Trophoblast cell (in vitro differentiated cells and primary cell): Measurements from ENCODE around the gene RIN1.

ENCODE experiments used
- DNase-seq, 2 donors: peaks; one replicate each; pipeline ENCODE4 v3.0.0-alpha.2; 2016
- H2AFZ ChIP-seq: 2 replicates; pipeline ENCODE4 v1.6.1; 2013; ENCODE audit warnings: low read length, moderate library complexity, mild to moderate bottlenecking; ENCODE audit not compliant: insufficient read depth, poor library complexity
- H2AK5ac ChIP-seq: 2 replicates; pipeline ENCODE4 v1.6.1; 2013; ENCODE audit warnings: mild to moderate bottlenecking, low read length
- H2BK120ac ChIP-seq: 2 replicates; pipeline ENCODE4 v1.6.1; 2013; ENCODE audit warnings: low read length, mild to moderate bottlenecking, moderate library complexity; ENCODE audit not compliant: insufficient read depth, poor library complexity
- H2BK12ac ChIP-seq: 2 replicates; pipeline ENCODE4 v1.6.1; 2013; ENCODE audit warnings: mild to moderate bottlenecking, low read length, moderate library complexity
- H2BK5ac ChIP-seq: 2 replicates; pipeline ENCODE4 v1.6.1; 2013; ENCODE audit warnings: low read length, low read depth, moderate library complexity, mild to moderate bottlenecking; ENCODE audit not compliant: poor library complexity
- H3K14ac ChIP-seq: 2 replicates; pipeline ENCODE4 v1.6.1; 2013; ENCODE audit warnings: mild to moderate bottlenecking, low read length
- H3K18ac ChIP-seq: 2 replicates; pipeline ENCODE4 v1.6.1; 2013; ENCODE audit warnings: mild to moderate bottlenecking, low read length
- H3K23ac ChIP-seq: 2 replicates; pipeline ENCODE4 v1.6.1; 2013; ENCODE audit warnings: low read length
- H3K27ac ChIP-seq: 2 replicates; pipeline ENCODE4 v1.5.1; 2013; ENCODE audit warnings: low read depth, mild to moderate bottlenecking, inconsistent platforms, low read length, moderate library complexity
- H3K27me3 ChIP-seq: 2 replicates; pipeline ENCODE4 v1.6.1; 2013; ENCODE audit warnings: inconsistent platforms, mild to moderate bottlenecking, low read length, moderate library complexity; ENCODE audit not compliant: insufficient read depth
- H3K36me3 ChIP-seq, 2 experiments: 1 replicate in 1 of 2; 2 replicates in 1 of 2; pipeline ENCODE4 v1.6.1; 2013; ENCODE audit warnings: low read length in 2 of 2, mild to moderate bottlenecking in 2 of 2, moderate library complexity in 1 of 2; ENCODE audit not compliant: insufficient read depth in 2 of 2, control insufficient read depth in 1 of 2
- H3K4ac ChIP-seq: 2 replicates; pipeline ENCODE4 v1.6.1; 2013; ENCODE audit warnings: low read depth, mild to moderate bottlenecking, low read length, moderate library complexity
- H3K4me1 ChIP-seq, 2 experiments: 1 replicate in 1 of 2; 2 replicates in 1 of 2; pipeline ENCODE4 v1.6.1; 2013; ENCODE audit warnings: low read length in 2 of 2, mild to moderate bottlenecking in 2 of 2, moderate library complexity in 1 of 2; ENCODE audit not compliant: insufficient read depth in 2 of 2, control insufficient read depth in 1 of 2
- H3K4me2 ChIP-seq: 2 replicates; pipeline ENCODE4 v1.6.1; 2013; ENCODE audit warnings: inconsistent platforms, mild to moderate bottlenecking, low read length, moderate library complexity
- H3K4me3 ChIP-seq: 2 replicates; pipeline ENCODE4 v1.5.1; 2013; ENCODE audit warnings: mild to moderate bottlenecking, low read depth, low read length, inconsistent platforms
- H3K79me1 ChIP-seq: one replicate; pipeline ENCODE4 v1.6.1; 2013; ENCODE audit warnings: low read length
- H3K79me2 ChIP-seq: 2 replicates; pipeline ENCODE4 v1.6.1; 2013; ENCODE audit warnings: low read length, mild to moderate bottlenecking; ENCODE audit not compliant: control insufficient read depth, insufficient read depth, poor library complexity
- H3K9ac ChIP-seq: 2 replicates; pipeline ENCODE4 v1.6.1; 2013; ENCODE audit warnings: mild to moderate bottlenecking, low read length
- H3K9me3 ChIP-seq: 2 replicates; pipeline ENCODE4 v1.6.1; 2013; ENCODE audit warnings: low read depth, mild to moderate bottlenecking, control low read depth, inconsistent platforms, low read length; ENCODE audit not compliant: insufficient read depth
- H4K12ac ChIP-seq: 2 replicates; pipeline ENCODE4 v1.6.1; 2013; ENCODE audit warnings: low read depth, mild to moderate bottlenecking, low read length, moderate library complexity
- H4K8ac ChIP-seq: 2 replicates; pipeline ENCODE4 v1.6.1; 2013; ENCODE audit warnings: low read depth, mild to moderate bottlenecking, low read length, moderate library complexity
- H4K91ac ChIP-seq: one replicate; pipeline ENCODE4 v1.6.1; 2013; ENCODE audit warnings: low read depth, mild to moderate bottlenecking, low read length, moderate library complexity
- WGBS: extraction: QIAGEN DNeasy Blood & Tissue Kit; methylation state at CpG from one replicate; pipeline ENCODE4 v1.1.7; 2013; ENCODE audit warnings: missing lambda C conversion rate; ENCODE audit not compliant: insufficient read length, insufficient coverage; ENCODE audit errors: extremely low coverage; 5-methylcytosine and 5-hydroxymethylcytosine counted together

RIN1 gene

GRCh38 chr11:66325263-66325671 is 11.0 kb downstream of the RIN1 start:
- Histone ChIP-seq H3K79me2 (peaks cover 2% of the 10 kb centered on the region), H3K14ac (peak overlapping the region; percentile 34), H4K8ac (peak overlapping the region; percentile 34), H3K4ac (no peak overlapping the region), H4K91ac (peak overlapping the region; percentile 83), H3K9me3 (peaks cover 4% of the 10 kb centered on the region), H3K4me3 (no peak overlapping the region), H3K27me3 (no peaks in the 10 kb centered on the region), H2AFZ (no peak overlapping the region), H3K36me3 (no peaks in the 10 kb centered on the region), H3K9ac (no peak overlapping the region), H3K4me2 (no peak overlapping the region), H2BK12ac (peak overlapping the region; percentile 73), H2AK5ac (peak overlapping the region; percentile 2), H3K23ac (no peak overlapping the region), H2BK5ac (no peak overlapping the region), H2BK120ac (peak overlapping the region; percentile 40), H3K27ac (no peak overlapping the region), H4K12ac (no peak overlapping the region), H3K4me1 (peaks cover 43 to 49% of the 10 kb centered on the region in 2 experiments), H3K79me1 (peaks cover 23% of the 10 kb centered on the region), H3K18ac (peak overlapping the region; percentile 36)
- no peak for DNase-seq
- WGBS: no CpG with 5 or more reads among the region's 8 CpGs

GRCh38 chr11:66324664-66325063 is 11.6 kb downstream of the RIN1 start:
- Histone ChIP-seq H3K9ac (no peak overlapping the region), H3K18ac (peak overlapping the region; percentile 36), H4K12ac (no peak overlapping the region), H3K36me3 (no peaks in the 10 kb centered on the region), H2BK5ac (peak overlapping the region; percentile 19), H3K79me2 (peaks cover 2% of the 10 kb centered on the region), H3K4me1 (peaks cover 43 to 49% of the 10 kb centered on the region in 2 experiments), H2AFZ (no peak overlapping the region), H3K27ac (no peak overlapping the region), H4K8ac (peak overlapping the region; percentile 34), H3K14ac (peak overlapping the region; percentile 47), H3K4ac (peak overlapping the region; percentile 1), H2BK12ac (peak overlapping the region; percentile 66), H4K91ac (peak overlapping the region; percentile 83), H3K9me3 (peaks cover 4% of the 10 kb centered on the region), H3K23ac (no peak overlapping the region), H2BK120ac (peak overlapping the region; percentile 36), H3K27me3 (no peaks in the 10 kb centered on the region), H3K79me1 (peaks cover 23% of the 10 kb centered on the region), H3K4me3 (no peak overlapping the region), H2AK5ac (peak overlapping the region; percentile 40), H3K4me2 (no peak overlapping the region)
- WGBS: no CpG with 5 or more reads among the region's 10 CpGs
- DNase-seq: no peak

GRCh38 chr11:66323684-66324083 is 12.6 kb downstream of the RIN1 start:
- H3K27me3 ChIP-seq: no peaks in the 10 kb centered on the region
- no peak overlapping the region for H2BK5ac ChIP-seq
- peaks cover 45 to 49% of the 10 kb centered on the region in 2 experiments for H3K4me1 ChIP-seq
- H3K27ac ChIP-seq: no peak overlapping the region
- H4K8ac ChIP-seq: no peak overlapping the region
- H3K23ac ChIP-seq: no peak overlapping the region
- no peak overlapping the region for H3K4me2 ChIP-seq
- H2AK5ac ChIP-seq: no peak overlapping the region
- no peak overlapping the region for H3K9ac ChIP-seq
- H3K4ac ChIP-seq: no peak overlapping the region
- peaks cover 2% of the 10 kb centered on the region for H3K79me2 ChIP-seq
- H3K4me3 ChIP-seq: peak overlapping the region; percentile 1
- no peak overlapping the region for H3K14ac ChIP-seq
- no peak overlapping the region for H2AFZ ChIP-seq
- no peak for DNase-seq
- no peaks in the 10 kb centered on the region for H3K36me3 ChIP-seq
- H2BK12ac ChIP-seq: no peak overlapping the region
- H4K12ac ChIP-seq: no peak overlapping the region
- peaks cover 23% of the 10 kb centered on the region for H3K79me1 ChIP-seq
- H4K91ac ChIP-seq: no peak overlapping the region
- no peak overlapping the region for H2BK120ac ChIP-seq
- no CpG with 5 or more reads among the region's 1 CpG for WGBS
- H3K18ac ChIP-seq: no peak overlapping the region
- H3K9me3 ChIP-seq: peaks cover 4% of the 10 kb centered on the region

- Histone ChIP-seq H4K91ac (no peak overlapping the region), H3K4ac (no peak overlapping the region), H2BK5ac (no peak overlapping the region), H2BK12ac (no peak overlapping the region), H2AFZ (no peak overlapping the region), H3K36me3 (no peaks in the 10 kb centered on the region), H3K18ac (no peak overlapping the region), H3K27me3 (no peaks in the 10 kb centered on the region), H3K14ac (no peak overlapping the region), H3K27ac (no peak overlapping the region), H3K4me1 (peaks cover 47 to 50% of the 10 kb centered on the region in 2 experiments), H3K9ac (no peak overlapping the region), H3K4me2 (no peak overlapping the region), H3K79me1 (peaks cover 25% of the 10 kb centered on the region), H2AK5ac (no peak overlapping the region), H3K4me3 (no peak overlapping the region), H4K12ac (no peak overlapping the region), H3K23ac (no peak overlapping the region), H3K9me3 (peaks cover 4% of the 10 kb centered on the region), H4K8ac (no peak overlapping the region), H2BK120ac (no peak overlapping the region), H3K79me2 (peaks cover 2% of the 10 kb centered on the region)
- WGBS: no CpG with 5 or more reads among the region's 11 CpGs
- no peak for DNase-seq
These were observed 13.4 kb downstream of the RIN1 start for GRCh38 chr11:66322732-66323427.
